Tibial artery (tissue), 4 donors: ENCODE measurements around the gene POU6F1.

Source experiments
- DNase-seq, 2 donors: peaks; one replicate each; pipeline ENCODE4 v3.0.0-alpha.2; 2019
- H3K27ac ChIP-seq, 2 donors: fragments of 200-600 bp; sonication (generic) in 1 of 2; 1 replicate in 1 of 2; 2 replicates in 1 of 2; pipeline ENCODE4 v1.5.1; 2018 to 2019; ENCODE audit warnings: mild to moderate bottlenecking in 1 of 2
- H3K27me3 ChIP-seq, 2 donors: fragments of 200-600 bp; sonication (generic) in 1 of 2; one replicate each; pipeline versions ENCODE4 v1.5.1 to v1.6.0; 2016 to 2019
- H3K36me3 ChIP-seq, 3 donors: fragments of 200-600 bp; sonication (generic) in 2 of 3; one replicate each; pipeline ENCODE4 v1.5.1; 2016 to 2019; ENCODE audit warnings: mild to moderate bottlenecking in 2 of 3
- H3K4me1 ChIP-seq, 4 donors: fragments of 200-600 bp; sonication (generic) in 2 of 4; 1 replicate in 3 of 4; 2 replicates in 1 of 4; pipeline ENCODE4 v1.5.1; 2016 to 2019
- H3K4me3 ChIP-seq, 2 donors: fragments of 200-600 bp; sonication (generic) in 1 of 2; 1 replicate in 1 of 2; 2 replicates in 1 of 2; pipeline ENCODE4 v1.5.1; 2018 to 2019; ENCODE audit warnings: mild to moderate bottlenecking in 2 of 2
- H3K9me3 ChIP-seq, 3 donors: fragments of 200-600 bp; sonication (generic) in 1 of 3; one replicate each; pipeline ENCODE4 v1.5.1; 2016 to 2019
- CTCF ChIP-seq, 2 experiments: fragments of 200-600 bp in 1 of 2; fragments of 450-650 bp in 1 of 2; IDR thresholded peaks; one replicate each; pipeline ENCODE4 v1.5.1; 2017 to 2019; ENCODE audit warnings: antibody characterized with exemption in 2 of 2, mild to moderate bottlenecking in 1 of 2, moderate library complexity in 1 of 2
- intact Hi-C: fragments of 100-400 bp; cut with DNase I; formaldehyde crosslinking; loops from one replicate; pipeline ENCODE4 v1.15.0; 2023; ENCODE audit warnings: low total_unique reads

POU6F1 gene

GRCh38 chr12:51200156-51200555 is 17.7 kb downstream of the POU6F1 start:
- no peaks in the 10 kb centered on the region for H3K4me1 ChIP-seq
- DNase-seq = no peak
- TF ChIP-seq CTCF (IDR thresholded peaks at IDR 0.05) = no peak
- no peaks in the 10 kb centered on the region for H3K27me3 ChIP-seq
- no peak overlapping the region for H3K4me3 ChIP-seq
- no peak overlapping the region for H3K27ac ChIP-seq
- intact Hi-C loops = no loop called here
- H3K9me3 ChIP-seq = no peaks in the 10 kb centered on the region
- peaks cover 13 to 71% (median 34%) of the 10 kb centered on the region in 3 donors for H3K36me3 ChIP-seq

- no peak for TF ChIP-seq CTCF (IDR thresholded peaks at IDR 0.05)
- intact Hi-C loops = no loop called here
- Histone ChIP-seq H3K27ac (no peak overlapping the region), H3K9me3 (no peaks in the 10 kb centered on the region), H3K27me3 (no peaks in the 10 kb centered on the region), H3K4me1 (no peaks in the 10 kb centered on the region), H3K36me3 (peaks cover 13 to 76% (median 34%) of the 10 kb centered on the region in 3 donors), H3K4me3 (no peak overlapping the region)
- DNase-seq = no peak
These were observed 18.4 kb downstream of the POU6F1 start for GRCh38 chr12:51199366-51199945.

GRCh38 chr12:51198568-51199365 is 19.1 kb downstream of the POU6F1 start:
- no peak for DNase-seq
- no peaks in the 10 kb centered on the region for H3K4me1 ChIP-seq
- TF ChIP-seq CTCF (IDR thresholded peaks at IDR 0.05) = no peak
- intact Hi-C loops = no loop called here
- no peak overlapping the region for H3K4me3 ChIP-seq
- peaks cover 8 to 77% (median 34%) of the 10 kb centered on the region in 3 donors for H3K36me3 ChIP-seq
- no peaks in the 10 kb centered on the region for H3K27me3 ChIP-seq
- no peak overlapping the region for H3K27ac ChIP-seq
- H3K9me3 ChIP-seq = no peaks in the 10 kb centered on the region

GRCh38 chr12:51197736-51198567 is 19.9 kb downstream of the POU6F1 start:
- TF ChIP-seq CTCF (IDR thresholded peaks at IDR 0.05) = no peak
- Histone ChIP-seq H3K36me3 (peaks cover 7 to 71% (median 32%) of the 10 kb centered on the region in 3 donors), H3K27ac (no peak overlapping the region)

GRCh38 chr12:51196547-51196946 is 21.3 kb downstream of the POU6F1 start:
- no peaks in the 10 kb centered on the region for H3K9me3 ChIP-seq
- no peaks in the 10 kb centered on the region for H3K4me1 ChIP-seq
- H3K27me3 ChIP-seq = no peaks in the 10 kb centered on the region
- intact Hi-C loops = no loop called here
- no peak overlapping the region for H3K4me3 ChIP-seq
- no peak overlapping the region for H3K27ac ChIP-seq
- no peak for TF ChIP-seq CTCF (IDR thresholded peaks at IDR 0.05)
- peaks cover 17 to 73% (median 36%) of the 10 kb centered on the region in 3 donors for H3K36me3 ChIP-seq
- no peak for DNase-seq

More at GRCh38 chr12:51197736-51198567, 19.9 kb downstream of the POU6F1 start:
- Histone ChIP-seq H3K27me3 (no peaks in the 10 kb centered on the region), H3K4me1 (no peaks in the 10 kb centered on the region), H3K9me3 (no peaks in the 10 kb centered on the region), H3K4me3 (no peak overlapping the region)
- DNase-seq = no peak
- intact Hi-C loops = no loop called here
